DND-41 (cell line): ENCODE measurements around the gene STK36.

Experiments
- ATAC-seq: fragments of 200-7000 bp; cut with Tn5 transposase; 3 replicates; pipeline ENCODE4 v1.9.1; 2021; ENCODE audit warnings: low read depth; ENCODE audit not compliant: insufficient read depth
- DNase-seq: peaks from one replicate; pipeline ENCODE4 v3.0.0-alpha.2; 2020
- H2AFZ ChIP-seq: 2 replicates; pipeline ENCODE4 v1.6.0; 2012; ENCODE audit warnings: low read depth, low read length
- H3K27ac ChIP-seq: 2 replicates; pipeline ENCODE4 v1.5.1; 2012; ENCODE audit warnings: low read length, inconsistent platforms
- H3K27me3 ChIP-seq: fragments of 200-600 bp; sonication (generic); 2 replicates; pipeline ENCODE4 v1.6.0; 2012; ENCODE audit warnings: low read length, mild to moderate bottlenecking, inconsistent platforms; ENCODE audit not compliant: insufficient read depth, poor library complexity
- H3K36me3 ChIP-seq: 2 replicates; pipeline ENCODE4 v1.5.1; 2012; ENCODE audit warnings: low read length, inconsistent platforms; ENCODE audit not compliant: insufficient read depth
- H3K4me1 ChIP-seq: 2 replicates; pipeline ENCODE4 v1.5.1; 2012; ENCODE audit warnings: mild to moderate bottlenecking, low read length; ENCODE audit not compliant: insufficient read depth
- H3K4me2 ChIP-seq: 2 replicates; pipeline ENCODE4 v1.6.0; 2012; ENCODE audit warnings: mild to moderate bottlenecking, moderate library complexity, low read length, inconsistent platforms; ENCODE audit not compliant: insufficient read depth
- H3K4me3 ChIP-seq, 2 experiments: fragments of 200-600 bp in 1 of 2; shearing (Covaris generic) in 1 of 2; 2 replicates each; pipeline ENCODE4 v1.5.1; 2012 to 2016; ENCODE audit warnings: inconsistent platforms in 2 of 2, low read length in 2 of 2, mild to moderate bottlenecking in 2 of 2, low read depth in 1 of 2, moderate library complexity in 1 of 2
- H3K79me2 ChIP-seq: 2 replicates; pipeline ENCODE4 v1.6.0; 2012; ENCODE audit warnings: low read length, inconsistent platforms; ENCODE audit not compliant: insufficient read depth
- H3K9ac ChIP-seq: 2 replicates; pipeline ENCODE4 v1.6.0; 2012; ENCODE audit warnings: low read depth, mild to moderate bottlenecking, inconsistent platforms, low read length, moderate library complexity
- H3K9me3 ChIP-seq: 2 replicates; pipeline ENCODE4 v1.5.1; 2012; ENCODE audit warnings: low read length, moderate library complexity, mild to moderate bottlenecking, inconsistent platforms; ENCODE audit not compliant: insufficient read depth, severe bottlenecking
- H4K20me1 ChIP-seq: 2 replicates; pipeline ENCODE4 v1.6.0; 2012; ENCODE audit warnings: low read length; ENCODE audit not compliant: insufficient read depth
- EZH2 ChIP-seq: IDR thresholded peaks from 3 replicates; pipeline ENCODE4 v1.6.1; 2012; ENCODE audit warnings: borderline replicate concordance, low read depth, mild to moderate bottlenecking, moderate library complexity, low read length, inconsistent platforms; ENCODE audit not compliant: severe bottlenecking
- TF ChIP-seq, protein P1 (sequence below): IDR thresholded peaks from 2 replicates; pipeline ENCODE4 v1.5.1; 2012; ENCODE audit warnings: borderline replicate concordance, low read length, moderate library complexity, mild to moderate bottlenecking; ENCODE audit not compliant: poor library complexity, severe bottlenecking; ENCODE audit errors: extremely low read depth

Gene STK36

DNA sequence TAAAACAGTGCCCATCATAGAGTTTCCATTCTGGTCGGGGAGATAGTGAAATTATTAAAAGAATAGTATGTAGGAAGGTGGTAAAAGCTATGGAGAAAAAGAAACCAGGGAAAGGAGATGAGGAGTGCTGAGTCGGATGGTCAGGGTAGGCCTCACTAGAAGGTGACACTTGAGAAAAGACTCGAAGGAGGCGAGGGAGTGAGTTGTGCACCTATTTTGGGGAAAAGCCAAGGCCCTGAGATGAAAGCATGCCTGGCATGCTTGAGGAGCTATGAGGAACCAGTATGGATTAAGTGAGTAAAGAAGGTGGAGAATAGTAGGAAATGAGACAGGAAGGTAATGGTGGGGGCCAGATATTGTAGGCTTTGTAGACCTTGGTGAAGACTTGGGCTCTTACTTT, 31.5 kb downstream of the STK36 start:
- Histone ChIP-seq H3K4me1 (no peaks in the 10 kb centered on the region), H3K9ac (no peak overlapping the region), H3K36me3 (no peaks in the 10 kb centered on the region; the same call in 1 of the 2 replicates), H4K20me1 (no peaks in the 10 kb centered on the region), H2AFZ (no peak overlapping the region), H3K9me3 (no peaks in the 10 kb centered on the region), H3K27ac (no peak overlapping the region), H3K79me2 (no peaks in the 10 kb centered on the region), H3K4me3 (no peak overlapping the region), H3K27me3 (no peaks in the 10 kb centered on the region), H3K4me2 (no peak overlapping the region)
- no peak for ATAC-seq
- TF ChIP-seq, protein P1, sequence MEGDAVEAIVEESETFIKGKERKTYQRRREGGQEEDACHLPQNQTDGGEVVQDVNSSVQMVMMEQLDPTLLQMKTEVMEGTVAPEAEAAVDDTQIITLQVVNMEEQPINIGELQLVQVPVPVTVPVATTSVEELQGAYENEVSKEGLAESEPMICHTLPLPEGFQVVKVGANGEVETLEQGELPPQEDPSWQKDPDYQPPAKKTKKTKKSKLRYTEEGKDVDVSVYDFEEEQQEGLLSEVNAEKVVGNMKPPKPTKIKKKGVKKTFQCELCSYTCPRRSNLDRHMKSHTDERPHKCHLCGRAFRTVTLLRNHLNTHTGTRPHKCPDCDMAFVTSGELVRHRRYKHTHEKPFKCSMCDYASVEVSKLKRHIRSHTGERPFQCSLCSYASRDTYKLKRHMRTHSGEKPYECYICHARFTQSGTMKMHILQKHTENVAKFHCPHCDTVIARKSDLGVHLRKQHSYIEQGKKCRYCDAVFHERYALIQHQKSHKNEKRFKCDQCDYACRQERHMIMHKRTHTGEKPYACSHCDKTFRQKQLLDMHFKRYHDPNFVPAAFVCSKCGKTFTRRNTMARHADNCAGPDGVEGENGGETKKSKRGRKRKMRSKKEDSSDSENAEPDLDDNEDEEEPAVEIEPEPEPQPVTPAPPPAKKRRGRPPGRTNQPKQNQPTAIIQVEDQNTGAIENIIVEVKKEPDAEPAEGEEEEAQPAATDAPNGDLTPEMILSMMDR = no peak
- TF ChIP-seq EZH2 = no peak
- no peak for DNase-seq

GRCh38 chr2:218708086-218708485, 36.2 kb downstream of the STK36 start:
- H4K20me1 ChIP-seq = peaks cover 5% of the 10 kb centered on the region; the same call in 1 of the 2 replicates
- no peak for DNase-seq
- H3K79me2 ChIP-seq = peaks cover 24% of the 10 kb centered on the region
- no peak overlapping the region for H3K9ac ChIP-seq
- H3K4me1 ChIP-seq = peaks cover 24% of the 10 kb centered on the region
- H2AFZ ChIP-seq = no peak overlapping the region
- H3K4me3 ChIP-seq = no peak overlapping the region
- TF ChIP-seq, protein P1 = no peak
- TF ChIP-seq EZH2 = no peak
- no peaks in the 10 kb centered on the region; the same call in 1 of the 2 replicates for H3K36me3 ChIP-seq
- ATAC-seq = no peak
- no peak overlapping the region for H3K4me2 ChIP-seq
- H3K27me3 ChIP-seq = no peaks in the 10 kb centered on the region
- no peaks in the 10 kb centered on the region for H3K9me3 ChIP-seq
- no peak overlapping the region for H3K27ac ChIP-seq

DNA sequence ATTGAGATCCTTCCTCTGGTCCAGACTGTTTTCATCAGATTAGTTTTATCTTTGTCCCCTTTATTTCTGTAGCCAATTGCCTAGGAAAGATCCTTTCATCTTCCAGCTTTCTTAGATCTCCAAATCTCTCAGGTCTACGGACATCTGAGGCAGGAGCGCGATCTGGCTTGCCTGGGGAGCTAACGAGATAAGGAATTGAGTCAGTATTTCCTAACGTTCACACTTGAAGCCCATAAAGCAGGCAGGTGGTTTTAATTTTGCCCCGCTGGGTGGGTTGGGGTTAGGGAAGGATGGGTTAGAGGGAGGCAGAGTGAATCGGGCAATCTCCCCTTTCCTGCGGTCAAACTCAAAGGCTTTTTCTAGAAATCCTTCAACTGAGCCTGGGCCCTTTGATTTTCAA, 38.0 kb downstream of the STK36 start:
- TF ChIP-seq EZH2 = no peak
- TF ChIP-seq, protein P1 = no peak
- ATAC-seq = no peak
- peak overlapping the region; percentile 86; the same call in 1 of the 2 replicates for H3K4me2 ChIP-seq

More for the DNA sequence above, 38.0 kb downstream of the STK36 start:
- no peak overlapping the region for H3K27ac ChIP-seq
- no peaks in the 10 kb centered on the region for H3K9me3 ChIP-seq
- no peak overlapping the region for H3K9ac ChIP-seq
- H3K4me1 ChIP-seq = peaks cover 35% of the 10 kb centered on the region
- H3K27me3 ChIP-seq = no peaks in the 10 kb centered on the region
- H3K79me2 ChIP-seq = peaks cover 42% of the 10 kb centered on the region
- H2AFZ ChIP-seq = peak overlapping the region; percentile 83
- peaks cover 9% of the 10 kb centered on the region; the same call in 1 of the 2 replicates for H4K20me1 ChIP-seq
- no peaks in the 10 kb centered on the region; the same call in 1 of the 2 replicates for H3K36me3 ChIP-seq
- DNase-seq = no peak
- H3K4me3 ChIP-seq = no peak overlapping the region
